WTC11 (cell line): ENCODE data around the gene MAPK11. TPM values are rescaled to one million over a fixed set of nuclear protein-coding genes. Genes with fewer than 3 reads are reported as not detected.

Experiments
- ATAC-seq: fragments of 200-7000 bp; cut with Tn5 transposase; 2 replicates; pipeline ENCODE4 v1.10.0; 2021; ENCODE audit warnings: mild to moderate bottlenecking, moderate library complexity
- CTCF ChIA-PET: fragments of 300-600 bp; sonication (Branson Sonifier 250); formaldehyde crosslinking; loops from one replicate; lab custom pipeline; 2021; ENCODE audit warnings: antibody characterized with exemption; lab: Charles Lee
- POLR2A ChIA-PET: fragments of 350-600 bp; sonication (Branson Sonifier 250); formaldehyde crosslinking; loops from one replicate; lab custom pipeline; 2021; ENCODE audit warnings: antibody characterized with exemption; lab: Charles Lee
- DNase-seq: peaks from one replicate; pipeline ENCODE4 v3.0.0; 2021; ENCODE audit warnings: low spot score
- H3K27ac Mint-ChIP-seq: 2 replicates; pipeline ENCODE4 v1.8.0; 2021; ENCODE audit warnings: mixed read lengths
- H3K27me3 Mint-ChIP-seq: 2 replicates; pipeline ENCODE4 v1.8.0; 2021; ENCODE audit warnings: low read depth, mild to moderate bottlenecking, moderate library complexity, mixed read lengths
- H3K36me3 Mint-ChIP-seq: 2 replicates; pipeline ENCODE4 v1.8.0; 2021; ENCODE audit warnings: mixed read lengths
- H3K4me1 Mint-ChIP-seq: 2 replicates; pipeline ENCODE4 v1.8.0; 2022; ENCODE audit warnings: mixed read lengths
- H3K4me3 Mint-ChIP-seq: 2 replicates; pipeline ENCODE4 v1.8.0; 2021; ENCODE audit warnings: mild to moderate bottlenecking, moderate library complexity, mixed read lengths
- H3K9me3 Mint-ChIP-seq: 2 replicates; pipeline ENCODE4 v1.8.0; 2021; ENCODE audit warnings: mixed read lengths
- ATF1 ChIP-seq: sonication (generic); formaldehyde crosslinking; IDR thresholded peaks from 2 replicates; pipeline ENCODE4 v1.8.1; 2023; ENCODE audit warnings: mild to moderate bottlenecking, moderate library complexity, missing genetic modification reagents
- ELF4 ChIP-seq: sonication (generic); formaldehyde crosslinking; IDR thresholded peaks from 2 replicates; pipeline ENCODE4 v1.8.1; 2022; ENCODE audit warnings: low read depth, mild to moderate bottlenecking, moderate library complexity, missing genetic modification reagents
- FOXJ3 ChIP-seq: sonication (generic); formaldehyde crosslinking; IDR thresholded peaks from 2 replicates; pipeline ENCODE4 v1.9.0; 2021; ENCODE audit warnings: missing genetic modification reagents, mild to moderate bottlenecking, borderline replicate concordance
- GABPB1 ChIP-seq: sonication (generic); formaldehyde crosslinking; IDR thresholded peaks from 2 replicates; pipeline ENCODE4 v1.8.1; 2023; ENCODE audit warnings: mild to moderate bottlenecking, missing genetic modification reagents
- HMGA2 ChIP-seq: fragments of 250-450 bp; sonication (Bioruptor Pico); IDR thresholded peaks from 2 replicates; pipeline ENCODE4 v1.4.0; 2021; ENCODE audit warnings: mild to moderate bottlenecking, moderate library complexity
- MXD4 ChIP-seq: fragments of 250-450 bp; sonication (Bioruptor Pico); IDR thresholded peaks from 2 replicates; pipeline ENCODE4 v1.8.0; 2021; ENCODE audit warnings: mild to moderate bottlenecking, moderate library complexity, borderline replicate concordance
- NFYB ChIP-seq: sonication (generic); formaldehyde crosslinking; conservative IDR thresholded peaks from 2 replicates; pipeline ENCODE4 v1.8.0; 2022; ENCODE audit warnings: low read depth, missing genetic modification reagents
- OVOL2 ChIP-seq: fragments of 250-450 bp; sonication (Bioruptor Pico); IDR thresholded peaks from 2 replicates; pipeline ENCODE4 v1.9.0; 2021; ENCODE audit warnings: mild to moderate bottlenecking, borderline replicate concordance
- SMAD4 ChIP-seq: sonication (generic); formaldehyde crosslinking; IDR thresholded peaks from 2 replicates; pipeline ENCODE4 v1.8.0; 2022; ENCODE audit warnings: mild to moderate bottlenecking, missing genetic modification reagents
- TEAD1 ChIP-seq: sonication (generic); formaldehyde crosslinking; IDR thresholded peaks from 2 replicates; pipeline ENCODE4 v1.8.0; 2022; ENCODE audit warnings: mild to moderate bottlenecking, missing genetic modification reagents
- TP53 ChIP-seq: sonication (generic); formaldehyde crosslinking; IDR thresholded peaks from 2 replicates; pipeline ENCODE4 v1.8.1; 2023; ENCODE audit warnings: mild to moderate bottlenecking, missing genetic modification reagents
- ZMAT4 ChIP-seq: fragments of 250-450 bp; sonication (Bioruptor Pico); IDR thresholded peaks from 2 replicates; pipeline ENCODE4 v1.9.0; 2021; ENCODE audit warnings: mild to moderate bottlenecking
- ZNF138 ChIP-seq: sonication (generic); formaldehyde crosslinking; conservative IDR thresholded peaks from 2 replicates; pipeline ENCODE4 v1.8.1; 2022; ENCODE audit warnings: mild to moderate bottlenecking, moderate library complexity, missing genetic modification reagents
- ZNF232 ChIP-seq: sonication (generic); formaldehyde crosslinking; IDR thresholded peaks from 2 replicates; pipeline ENCODE4 v1.8.0; 2022; ENCODE audit warnings: mild to moderate bottlenecking, missing genetic modification reagents
- ZNF396 ChIP-seq: fragments of 250-450 bp; sonication (Bioruptor Pico); IDR thresholded peaks from 2 replicates; pipeline ENCODE4 v1.8.0; 2021; ENCODE audit warnings: mild to moderate bottlenecking, moderate library complexity, borderline replicate concordance
- ZNF423 ChIP-seq: fragments of 250-450 bp; sonication (Bioruptor Pico); IDR thresholded peaks from 2 replicates; pipeline ENCODE4 v2.1.2; 2022; ENCODE audit warnings: mild to moderate bottlenecking, moderate library complexity
- total RNA-seq: library from RNA; stranded (reverse); gene quantifications from 3 replicates; pipeline ENCODE4 v1.2.3, GENCODE V29; 2021
- TF ChIP-seq, protein P1 (sequence below): fragments of 200-600 bp; IDR thresholded peaks from 2 replicates; pipeline ENCODE4 v1.8.0; 2022; ENCODE audit warnings: antibody characterized with exemption
- TF ChIP-seq, protein P2 (sequence below): sonication (generic); formaldehyde crosslinking; IDR thresholded peaks from 2 replicates; pipeline ENCODE4 v1.8.0; 2023; ENCODE audit warnings: missing genetic modification reagents, mild to moderate bottlenecking, borderline replicate concordance
- TF ChIP-seq, protein P3 (sequence below): sonication (generic); formaldehyde crosslinking; IDR thresholded peaks from 2 replicates; pipeline ENCODE4 v1.8.1; 2022; ENCODE audit warnings: mild to moderate bottlenecking, missing genetic modification reagents, moderate library complexity, borderline replicate concordance
- TF ChIP-seq, protein P4 (sequence below): sonication (generic); formaldehyde crosslinking; conservative IDR thresholded peaks from 2 replicates; pipeline ENCODE4 v1.8.1; 2022; ENCODE audit warnings: mild to moderate bottlenecking, missing genetic modification reagents
- TF ChIP-seq, protein P5 (sequence below): fragments of 250-450 bp; sonication (Bioruptor Pico); conservative IDR thresholded peaks from 2 replicates; pipeline ENCODE4 v1.9.0; 2021; ENCODE audit warnings: mild to moderate bottlenecking

MAPK11 gene
- total RNA-seq, 1 experiment from 2014 or later, result 2.3 TPM

DNA sequence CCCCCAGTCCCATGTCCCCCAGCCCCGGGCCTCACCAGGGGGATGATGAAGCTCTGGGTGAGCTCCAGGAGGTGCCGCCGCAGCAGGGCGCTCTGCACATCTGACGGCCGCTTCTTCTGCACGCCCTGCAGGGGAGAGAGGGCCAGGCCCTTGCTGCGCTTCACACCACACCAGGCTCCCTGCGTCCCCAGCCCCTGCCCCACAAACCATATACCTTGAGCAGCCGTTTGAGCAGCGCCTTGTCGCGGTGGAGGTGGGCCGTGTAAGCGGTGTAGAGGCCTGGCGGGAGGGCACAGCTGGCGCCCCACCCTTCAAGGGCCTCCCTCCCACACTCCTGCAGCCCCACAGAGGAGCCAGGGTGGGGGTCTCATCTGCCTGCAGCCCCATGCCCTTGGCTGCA is 43.4 kb upstream of the MAPK11 start:
- no peaks in the 10 kb centered on the region; the same call in 1 of the 2 replicates for H3K27me3 Mint-ChIP-seq
- POLR2A ChIA-PET, result no interaction called here
- CTCF ChIA-PET, result interaction anchor here (0.7 to 0.9 kb wide), 2 partner anchors 23 to 40 kb away, joined by 3 read pairs; no protein-coding TSS in a partner anchor

DNA sequence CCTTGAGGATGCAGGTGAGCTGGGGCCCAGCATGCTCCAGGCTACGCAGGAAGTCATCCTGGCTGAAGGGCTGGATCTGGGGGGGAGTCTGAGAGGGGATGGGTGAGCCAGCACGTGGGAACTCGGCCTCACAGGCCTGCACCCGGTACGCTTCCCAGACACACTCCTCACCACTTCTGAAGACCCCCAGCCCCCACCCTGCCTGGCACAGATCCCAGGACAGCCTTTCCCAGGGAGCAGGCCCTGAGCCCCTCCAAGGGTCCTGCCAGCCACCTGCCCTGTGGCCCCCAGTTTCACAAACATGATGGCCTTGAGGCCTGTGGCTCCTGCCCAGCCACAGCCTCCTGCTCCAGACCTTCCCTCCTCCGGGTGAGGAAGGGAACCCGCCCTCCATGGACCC is 42.8 kb upstream of the MAPK11 start:
- DNase-seq (no peak), ATAC-seq (no peak)
- ChIA-PET POLR2A (no interaction called here), CTCF (interaction anchor here (0.7 to 0.9 kb wide), 2 partner anchors 9 to 40 kb away, joined by 3 to 4 read pairs; no protein-coding TSS in a partner anchor)
- no peak for TF ChIP-seq HMGA2 (CRISPR knock-in tag)
- no peak for TF ChIP-seq TEAD1 (CRISPR knock-in tag)
- TF ChIP-seq SMAD4 (CRISPR knock-in tag), result no peak
- TF ChIP-seq FOXJ3, result no peak
- no peak for TF ChIP-seq ZNF232 (CRISPR knock-in tag)
- TF ChIP-seq MXD4 (CRISPR knock-in tag), result no peak
- TF ChIP-seq, protein P1, sequence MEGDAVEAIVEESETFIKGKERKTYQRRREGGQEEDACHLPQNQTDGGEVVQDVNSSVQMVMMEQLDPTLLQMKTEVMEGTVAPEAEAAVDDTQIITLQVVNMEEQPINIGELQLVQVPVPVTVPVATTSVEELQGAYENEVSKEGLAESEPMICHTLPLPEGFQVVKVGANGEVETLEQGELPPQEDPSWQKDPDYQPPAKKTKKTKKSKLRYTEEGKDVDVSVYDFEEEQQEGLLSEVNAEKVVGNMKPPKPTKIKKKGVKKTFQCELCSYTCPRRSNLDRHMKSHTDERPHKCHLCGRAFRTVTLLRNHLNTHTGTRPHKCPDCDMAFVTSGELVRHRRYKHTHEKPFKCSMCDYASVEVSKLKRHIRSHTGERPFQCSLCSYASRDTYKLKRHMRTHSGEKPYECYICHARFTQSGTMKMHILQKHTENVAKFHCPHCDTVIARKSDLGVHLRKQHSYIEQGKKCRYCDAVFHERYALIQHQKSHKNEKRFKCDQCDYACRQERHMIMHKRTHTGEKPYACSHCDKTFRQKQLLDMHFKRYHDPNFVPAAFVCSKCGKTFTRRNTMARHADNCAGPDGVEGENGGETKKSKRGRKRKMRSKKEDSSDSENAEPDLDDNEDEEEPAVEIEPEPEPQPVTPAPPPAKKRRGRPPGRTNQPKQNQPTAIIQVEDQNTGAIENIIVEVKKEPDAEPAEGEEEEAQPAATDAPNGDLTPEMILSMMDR, result no peak
- TF ChIP-seq, protein P2, sequence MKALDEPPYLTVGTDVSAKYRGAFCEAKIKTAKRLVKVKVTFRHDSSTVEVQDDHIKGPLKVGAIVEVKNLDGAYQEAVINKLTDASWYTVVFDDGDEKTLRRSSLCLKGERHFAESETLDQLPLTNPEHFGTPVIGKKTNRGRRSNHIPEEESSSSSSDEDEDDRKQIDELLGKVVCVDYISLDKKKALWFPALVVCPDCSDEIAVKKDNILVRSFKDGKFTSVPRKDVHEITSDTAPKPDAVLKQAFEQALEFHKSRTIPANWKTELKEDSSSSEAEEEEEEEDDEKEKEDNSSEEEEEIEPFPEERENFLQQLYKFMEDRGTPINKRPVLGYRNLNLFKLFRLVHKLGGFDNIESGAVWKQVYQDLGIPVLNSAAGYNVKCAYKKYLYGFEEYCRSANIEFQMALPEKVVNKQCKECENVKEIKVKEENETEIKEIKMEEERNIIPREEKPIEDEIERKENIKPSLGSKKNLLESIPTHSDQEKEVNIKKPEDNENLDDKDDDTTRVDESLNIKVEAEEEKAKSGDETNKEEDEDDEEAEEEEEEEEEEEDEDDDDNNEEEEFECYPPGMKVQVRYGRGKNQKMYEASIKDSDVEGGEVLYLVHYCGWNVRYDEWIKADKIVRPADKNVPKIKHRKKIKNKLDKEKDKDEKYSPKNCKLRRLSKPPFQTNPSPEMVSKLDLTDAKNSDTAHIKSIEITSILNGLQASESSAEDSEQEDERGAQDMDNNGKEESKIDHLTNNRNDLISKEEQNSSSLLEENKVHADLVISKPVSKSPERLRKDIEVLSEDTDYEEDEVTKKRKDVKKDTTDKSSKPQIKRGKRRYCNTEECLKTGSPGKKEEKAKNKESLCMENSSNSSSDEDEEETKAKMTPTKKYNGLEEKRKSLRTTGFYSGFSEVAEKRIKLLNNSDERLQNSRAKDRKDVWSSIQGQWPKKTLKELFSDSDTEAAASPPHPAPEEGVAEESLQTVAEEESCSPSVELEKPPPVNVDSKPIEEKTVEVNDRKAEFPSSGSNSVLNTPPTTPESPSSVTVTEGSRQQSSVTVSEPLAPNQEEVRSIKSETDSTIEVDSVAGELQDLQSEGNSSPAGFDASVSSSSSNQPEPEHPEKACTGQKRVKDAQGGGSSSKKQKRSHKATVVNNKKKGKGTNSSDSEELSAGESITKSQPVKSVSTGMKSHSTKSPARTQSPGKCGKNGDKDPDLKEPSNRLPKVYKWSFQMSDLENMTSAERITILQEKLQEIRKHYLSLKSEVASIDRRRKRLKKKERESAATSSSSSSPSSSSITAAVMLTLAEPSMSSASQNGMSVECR (CRISPR knock-in tag), result no peak
- TF ChIP-seq ZNF423 (CRISPR knock-in tag), result no peak
- TF ChIP-seq, protein P3, sequence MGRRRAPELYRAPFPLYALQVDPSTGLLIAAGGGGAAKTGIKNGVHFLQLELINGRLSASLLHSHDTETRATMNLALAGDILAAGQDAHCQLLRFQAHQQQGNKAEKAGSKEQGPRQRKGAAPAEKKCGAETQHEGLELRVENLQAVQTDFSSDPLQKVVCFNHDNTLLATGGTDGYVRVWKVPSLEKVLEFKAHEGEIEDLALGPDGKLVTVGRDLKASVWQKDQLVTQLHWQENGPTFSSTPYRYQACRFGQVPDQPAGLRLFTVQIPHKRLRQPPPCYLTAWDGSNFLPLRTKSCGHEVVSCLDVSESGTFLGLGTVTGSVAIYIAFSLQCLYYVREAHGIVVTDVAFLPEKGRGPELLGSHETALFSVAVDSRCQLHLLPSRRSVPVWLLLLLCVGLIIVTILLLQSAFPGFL, result no peak
- TF ChIP-seq ZNF396 (CRISPR knock-in tag), result no peak
- TF ChIP-seq, protein P4, sequence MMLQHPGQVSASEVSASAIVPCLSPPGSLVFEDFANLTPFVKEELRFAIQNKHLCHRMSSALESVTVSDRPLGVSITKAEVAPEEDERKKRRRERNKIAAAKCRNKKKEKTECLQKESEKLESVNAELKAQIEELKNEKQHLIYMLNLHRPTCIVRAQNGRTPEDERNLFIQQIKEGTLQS, result no peak
- TF ChIP-seq ZMAT4 (CRISPR knock-in tag), result no peak
- TF ChIP-seq NFYB (CRISPR knock-in tag), result no peak
- TF ChIP-seq ZNF138 (CRISPR knock-in tag), result no peak
- no peak for TF ChIP-seq ELF4 (CRISPR knock-in tag)
- TF ChIP-seq GABPB1 (CRISPR knock-in tag), result no peak
- TF ChIP-seq OVOL2 (CRISPR knock-in tag), result no peak
- TF ChIP-seq, protein P5, sequence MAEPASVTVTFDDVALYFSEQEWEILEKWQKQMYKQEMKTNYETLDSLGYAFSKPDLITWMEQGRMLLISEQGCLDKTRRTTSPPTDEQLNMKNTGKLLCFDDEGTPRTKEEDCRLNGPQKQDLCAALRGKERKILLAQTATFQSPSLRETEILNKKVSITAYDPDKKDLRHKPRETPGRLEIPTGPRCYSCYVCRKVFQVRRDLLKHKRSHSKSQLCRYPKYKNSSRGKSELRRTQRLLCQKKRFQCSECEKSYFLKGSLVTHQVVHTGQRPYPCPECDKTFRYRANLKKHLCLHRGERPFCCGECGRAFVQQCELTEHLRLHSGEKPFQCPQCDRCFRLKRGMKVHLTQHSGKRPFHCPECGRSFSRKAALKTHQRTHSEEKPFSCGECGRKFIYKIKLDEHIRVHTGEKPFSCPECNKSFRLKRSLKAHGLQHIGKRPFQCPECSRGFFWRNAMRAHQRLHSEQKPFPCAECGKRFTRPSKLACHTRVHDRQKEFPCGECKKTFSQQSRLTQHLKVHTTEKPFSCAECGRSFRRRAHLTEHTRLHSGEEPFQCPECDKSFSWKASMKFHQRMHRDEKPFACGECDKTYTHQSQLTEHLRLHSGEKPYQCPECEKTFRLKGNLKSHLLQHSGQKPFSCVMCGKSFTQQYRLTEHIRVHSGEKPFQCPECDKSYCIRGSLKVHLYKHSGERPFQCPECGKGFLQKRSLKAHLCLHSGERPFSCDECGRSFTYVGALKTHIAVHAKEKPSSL (CRISPR knock-in tag), result no peak
- no peaks in the 10 kb centered on the region; the same call in 1 of the 2 replicates for H3K27me3 Mint-ChIP-seq
- H3K9me3 Mint-ChIP-seq, result no peaks in the 10 kb centered on the region
- no peak overlapping the region for H3K4me3 Mint-ChIP-seq
- no peak overlapping the region for H3K27ac Mint-ChIP-seq
- H3K36me3 Mint-ChIP-seq, result no peaks in the 10 kb centered on the region
- H3K4me1 Mint-ChIP-seq, result peaks cover 13% of the 10 kb centered on the region

More for the DNA sequence above, 43.4 kb upstream of the MAPK11 start:
- Mint-ChIP-seq H3K4me3 (no peak overlapping the region), H3K27ac (no peak overlapping the region), H3K36me3 (no peaks in the 10 kb centered on the region), H3K9me3 (no peaks in the 10 kb centered on the region), H3K4me1 (peaks cover 11% of the 10 kb centered on the region)
- DNase-seq (no peak), ATAC-seq (no peak)
- TF ChIP-seq TP53 (CRISPR knock-in tag), result no peak
- TF ChIP-seq ATF1 (CRISPR knock-in tag), result no peak
